ENCODE results near the gene RPL32. TPM values are rescaled to one million over a fixed set of nuclear protein-coding genes. Genes with fewer than 3 reads are reported as not detected.

RPL32 gene
- total RNA-seq, 1 experiment from 2014 or later: 1,643 TPM

DNA sequence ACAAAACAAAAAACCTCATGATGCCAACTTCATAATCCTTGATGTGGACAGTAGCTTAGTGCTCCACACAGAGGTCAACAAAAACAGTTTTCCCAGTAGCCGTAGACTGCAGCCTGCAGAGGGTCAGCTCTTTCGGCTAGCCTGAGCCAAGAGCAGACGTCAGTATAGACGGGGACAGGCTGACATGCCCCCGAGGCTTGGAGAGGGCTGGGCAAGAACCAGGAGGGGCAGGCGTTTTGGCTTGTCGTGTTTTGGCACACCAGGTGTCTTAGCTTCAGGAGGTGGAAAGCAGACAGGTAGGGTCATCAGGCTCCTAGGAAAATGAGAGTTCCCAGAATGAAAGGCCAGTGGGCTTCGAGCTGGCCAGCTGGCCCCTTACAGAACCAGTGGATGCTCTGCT, 23.1 kb downstream of the RPL32 start:
- ChIA-PET CTCF (interaction anchor here (1.1 to 1.8 kb wide), 4 partner anchors 8 to 23 kb away, joined by 3 to 6 read pairs (median 4); partner anchors contain the start of gene RPL32), POLR2A (no interaction called here)
- ATAC-seq (no peak), DNase-seq (ENCODE audit: low spot score) (no peak)
- H3K27ac Mint-ChIP-seq: no peak overlapping the region
- H3K9me3 Mint-ChIP-seq: no peaks in the 10 kb centered on the region
- H3K27me3 Mint-ChIP-seq (ENCODE audit: low read depth): no peaks in the 10 kb centered on the region
- TF ChIP-seq, protein P1, sequence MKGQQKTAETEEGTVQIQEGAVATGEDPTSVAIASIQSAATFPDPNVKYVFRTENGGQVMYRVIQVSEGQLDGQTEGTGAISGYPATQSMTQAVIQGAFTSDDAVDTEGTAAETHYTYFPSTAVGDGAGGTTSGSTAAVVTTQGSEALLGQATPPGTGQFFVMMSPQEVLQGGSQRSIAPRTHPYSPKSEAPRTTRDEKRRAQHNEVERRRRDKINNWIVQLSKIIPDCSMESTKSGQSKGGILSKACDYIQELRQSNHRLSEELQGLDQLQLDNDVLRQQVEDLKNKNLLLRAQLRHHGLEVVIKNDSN (CRISPR knock-in tag; IDR thresholded peaks at IDR 0.05): no peak
- TF ChIP-seq CBFB (CRISPR knock-in tag; IDR thresholded peaks at IDR 0.05; ENCODE audit: low read depth): no peak
- TF ChIP-seq, protein P2, sequence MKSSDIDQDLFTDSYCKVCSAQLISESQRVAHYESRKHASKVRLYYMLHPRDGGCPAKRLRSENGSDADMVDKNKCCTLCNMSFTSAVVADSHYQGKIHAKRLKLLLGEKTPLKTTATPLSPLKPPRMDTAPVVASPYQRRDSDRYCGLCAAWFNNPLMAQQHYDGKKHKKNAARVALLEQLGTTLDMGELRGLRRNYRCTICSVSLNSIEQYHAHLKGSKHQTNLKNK (CRISPR knock-in tag; IDR thresholded peaks at IDR 0.05): no peak
- no peak for TF ChIP-seq FOXJ3 (CRISPR knock-in tag; IDR thresholded peaks at IDR 0.05; ENCODE audit: borderline replicate concordance)
- TF ChIP-seq ZNF219 (CRISPR knock-in tag; IDR thresholded peaks at IDR 0.05; ENCODE audit: borderline replicate concordance): no peak
- TF ChIP-seq RELA (CRISPR knock-in tag; IDR thresholded peaks at IDR 0.05; ENCODE audit: borderline replicate concordance): no peak
- no peak for TF ChIP-seq HMGA2 (CRISPR knock-in tag; IDR thresholded peaks at IDR 0.05)
- no peak for TF ChIP-seq MYBL2 (CRISPR knock-in tag; IDR thresholded peaks at IDR 0.05)
- H3K4me3 Mint-ChIP-seq: no peak overlapping the region
- H3K36me3 Mint-ChIP-seq: no peaks in the 10 kb centered on the region
- peaks cover 8% of the 10 kb centered on the region for H3K4me1 Mint-ChIP-seq

DNA sequence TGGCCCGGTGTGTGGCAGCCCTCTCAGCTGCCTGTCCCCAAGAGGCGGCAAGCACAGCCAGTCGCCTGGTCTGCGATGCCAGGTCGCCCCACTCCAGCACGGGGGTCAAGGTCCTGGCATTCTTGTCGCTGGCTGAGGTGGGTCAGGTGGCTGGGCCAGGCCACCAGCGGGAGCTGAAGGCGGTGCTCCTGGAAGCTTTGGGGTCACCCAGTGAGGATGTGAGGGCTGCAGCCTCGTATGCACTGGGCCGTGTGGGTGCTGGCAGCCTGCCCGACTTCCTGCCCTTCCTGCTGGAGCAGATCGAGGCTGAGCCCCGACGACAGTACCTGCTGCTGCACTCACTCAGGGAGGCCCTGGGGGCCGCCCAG, 24.0 kb downstream of the RPL32 start:
- Mint-ChIP-seq H3K27me3 (ENCODE audit: low read depth) (no peaks in the 10 kb centered on the region), H3K9me3 (no peaks in the 10 kb centered on the region), H3K4me1 (peaks cover 8% of the 10 kb centered on the region), H3K36me3 (no peaks in the 10 kb centered on the region), H3K27ac (no peak overlapping the region), H3K4me3 (no peak overlapping the region)
- ATAC-seq (no peak), DNase-seq (ENCODE audit: low spot score) (no peak)
- CTCF ChIA-PET: interaction anchor here (1.2 kb wide), 1 partner anchor 13 kb away, joined by 3 read pairs; no protein-coding TSS in a partner anchor
- POLR2A ChIA-PET: no interaction called here
- TF ChIP-seq, protein P3, sequence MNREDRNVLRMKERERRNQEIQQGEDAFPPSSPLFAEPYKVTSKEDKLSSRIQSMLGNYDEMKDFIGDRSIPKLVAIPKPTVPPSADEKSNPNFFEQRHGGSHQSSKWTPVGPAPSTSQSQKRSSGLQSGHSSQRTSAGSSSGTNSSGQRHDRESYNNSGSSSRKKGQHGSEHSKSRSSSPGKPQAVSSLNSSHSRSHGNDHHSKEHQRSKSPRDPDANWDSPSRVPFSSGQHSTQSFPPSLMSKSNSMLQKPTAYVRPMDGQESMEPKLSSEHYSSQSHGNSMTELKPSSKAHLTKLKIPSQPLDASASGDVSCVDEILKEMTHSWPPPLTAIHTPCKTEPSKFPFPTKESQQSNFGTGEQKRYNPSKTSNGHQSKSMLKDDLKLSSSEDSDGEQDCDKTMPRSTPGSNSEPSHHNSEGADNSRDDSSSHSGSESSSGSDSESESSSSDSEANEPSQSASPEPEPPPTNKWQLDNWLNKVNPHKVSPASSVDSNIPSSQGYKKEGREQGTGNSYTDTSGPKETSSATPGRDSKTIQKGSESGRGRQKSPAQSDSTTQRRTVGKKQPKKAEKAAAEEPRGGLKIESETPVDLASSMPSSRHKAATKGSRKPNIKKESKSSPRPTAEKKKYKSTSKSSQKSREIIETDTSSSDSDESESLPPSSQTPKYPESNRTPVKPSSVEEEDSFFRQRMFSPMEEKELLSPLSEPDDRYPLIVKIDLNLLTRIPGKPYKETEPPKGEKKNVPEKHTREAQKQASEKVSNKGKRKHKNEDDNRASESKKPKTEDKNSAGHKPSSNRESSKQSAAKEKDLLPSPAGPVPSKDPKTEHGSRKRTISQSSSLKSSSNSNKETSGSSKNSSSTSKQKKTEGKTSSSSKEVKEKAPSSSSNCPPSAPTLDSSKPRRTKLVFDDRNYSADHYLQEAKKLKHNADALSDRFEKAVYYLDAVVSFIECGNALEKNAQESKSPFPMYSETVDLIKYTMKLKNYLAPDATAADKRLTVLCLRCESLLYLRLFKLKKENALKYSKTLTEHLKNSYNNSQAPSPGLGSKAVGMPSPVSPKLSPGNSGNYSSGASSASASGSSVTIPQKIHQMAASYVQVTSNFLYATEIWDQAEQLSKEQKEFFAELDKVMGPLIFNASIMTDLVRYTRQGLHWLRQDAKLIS (CRISPR knock-in tag; IDR thresholded peaks at IDR 0.05; ENCODE audit: borderline replicate concordance): no peak
- TF ChIP-seq RELA (CRISPR knock-in tag; IDR thresholded peaks at IDR 0.05; ENCODE audit: borderline replicate concordance): no peak
- TF ChIP-seq, protein P4, sequence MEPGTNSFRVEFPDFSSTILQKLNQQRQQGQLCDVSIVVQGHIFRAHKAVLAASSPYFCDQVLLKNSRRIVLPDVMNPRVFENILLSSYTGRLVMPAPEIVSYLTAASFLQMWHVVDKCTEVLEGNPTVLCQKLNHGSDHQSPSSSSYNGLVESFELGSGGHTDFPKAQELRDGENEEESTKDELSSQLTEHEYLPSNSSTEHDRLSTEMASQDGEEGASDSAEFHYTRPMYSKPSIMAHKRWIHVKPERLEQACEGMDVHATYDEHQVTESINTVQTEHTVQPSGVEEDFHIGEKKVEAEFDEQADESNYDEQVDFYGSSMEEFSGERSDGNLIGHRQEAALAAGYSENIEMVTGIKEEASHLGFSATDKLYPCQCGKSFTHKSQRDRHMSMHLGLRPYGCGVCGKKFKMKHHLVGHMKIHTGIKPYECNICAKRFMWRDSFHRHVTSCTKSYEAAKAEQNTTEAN (CRISPR knock-in tag; IDR thresholded peaks at IDR 0.05): no peak
- no peak for TF ChIP-seq MYBL2 (CRISPR knock-in tag; IDR thresholded peaks at IDR 0.05)
- no peak for TF ChIP-seq ETV6 (CRISPR knock-in tag; IDR thresholded peaks at IDR 0.05)
- TF ChIP-seq, protein P5, sequence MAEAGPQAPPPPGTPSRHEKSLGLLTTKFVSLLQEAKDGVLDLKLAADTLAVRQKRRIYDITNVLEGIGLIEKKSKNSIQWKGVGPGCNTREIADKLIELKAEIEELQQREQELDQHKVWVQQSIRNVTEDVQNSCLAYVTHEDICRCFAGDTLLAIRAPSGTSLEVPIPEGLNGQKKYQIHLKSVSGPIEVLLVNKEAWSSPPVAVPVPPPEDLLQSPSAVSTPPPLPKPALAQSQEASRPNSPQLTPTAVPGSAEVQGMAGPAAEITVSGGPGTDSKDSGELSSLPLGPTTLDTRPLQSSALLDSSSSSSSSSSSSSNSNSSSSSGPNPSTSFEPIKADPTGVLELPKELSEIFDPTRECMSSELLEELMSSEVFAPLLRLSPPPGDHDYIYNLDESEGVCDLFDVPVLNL (CRISPR knock-in tag; IDR thresholded peaks at IDR 0.05; ENCODE audit: borderline replicate concordance, low read depth): no peak
- TF ChIP-seq, protein P6, sequence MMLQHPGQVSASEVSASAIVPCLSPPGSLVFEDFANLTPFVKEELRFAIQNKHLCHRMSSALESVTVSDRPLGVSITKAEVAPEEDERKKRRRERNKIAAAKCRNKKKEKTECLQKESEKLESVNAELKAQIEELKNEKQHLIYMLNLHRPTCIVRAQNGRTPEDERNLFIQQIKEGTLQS (CRISPR knock-in tag; conservative IDR thresholded peaks at IDR 0.05): no peak
- TF ChIP-seq, protein P7, sequence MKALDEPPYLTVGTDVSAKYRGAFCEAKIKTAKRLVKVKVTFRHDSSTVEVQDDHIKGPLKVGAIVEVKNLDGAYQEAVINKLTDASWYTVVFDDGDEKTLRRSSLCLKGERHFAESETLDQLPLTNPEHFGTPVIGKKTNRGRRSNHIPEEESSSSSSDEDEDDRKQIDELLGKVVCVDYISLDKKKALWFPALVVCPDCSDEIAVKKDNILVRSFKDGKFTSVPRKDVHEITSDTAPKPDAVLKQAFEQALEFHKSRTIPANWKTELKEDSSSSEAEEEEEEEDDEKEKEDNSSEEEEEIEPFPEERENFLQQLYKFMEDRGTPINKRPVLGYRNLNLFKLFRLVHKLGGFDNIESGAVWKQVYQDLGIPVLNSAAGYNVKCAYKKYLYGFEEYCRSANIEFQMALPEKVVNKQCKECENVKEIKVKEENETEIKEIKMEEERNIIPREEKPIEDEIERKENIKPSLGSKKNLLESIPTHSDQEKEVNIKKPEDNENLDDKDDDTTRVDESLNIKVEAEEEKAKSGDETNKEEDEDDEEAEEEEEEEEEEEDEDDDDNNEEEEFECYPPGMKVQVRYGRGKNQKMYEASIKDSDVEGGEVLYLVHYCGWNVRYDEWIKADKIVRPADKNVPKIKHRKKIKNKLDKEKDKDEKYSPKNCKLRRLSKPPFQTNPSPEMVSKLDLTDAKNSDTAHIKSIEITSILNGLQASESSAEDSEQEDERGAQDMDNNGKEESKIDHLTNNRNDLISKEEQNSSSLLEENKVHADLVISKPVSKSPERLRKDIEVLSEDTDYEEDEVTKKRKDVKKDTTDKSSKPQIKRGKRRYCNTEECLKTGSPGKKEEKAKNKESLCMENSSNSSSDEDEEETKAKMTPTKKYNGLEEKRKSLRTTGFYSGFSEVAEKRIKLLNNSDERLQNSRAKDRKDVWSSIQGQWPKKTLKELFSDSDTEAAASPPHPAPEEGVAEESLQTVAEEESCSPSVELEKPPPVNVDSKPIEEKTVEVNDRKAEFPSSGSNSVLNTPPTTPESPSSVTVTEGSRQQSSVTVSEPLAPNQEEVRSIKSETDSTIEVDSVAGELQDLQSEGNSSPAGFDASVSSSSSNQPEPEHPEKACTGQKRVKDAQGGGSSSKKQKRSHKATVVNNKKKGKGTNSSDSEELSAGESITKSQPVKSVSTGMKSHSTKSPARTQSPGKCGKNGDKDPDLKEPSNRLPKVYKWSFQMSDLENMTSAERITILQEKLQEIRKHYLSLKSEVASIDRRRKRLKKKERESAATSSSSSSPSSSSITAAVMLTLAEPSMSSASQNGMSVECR (CRISPR knock-in tag; IDR thresholded peaks at IDR 0.05; ENCODE audit: borderline replicate concordance): no peak
- TF ChIP-seq, protein P8, sequence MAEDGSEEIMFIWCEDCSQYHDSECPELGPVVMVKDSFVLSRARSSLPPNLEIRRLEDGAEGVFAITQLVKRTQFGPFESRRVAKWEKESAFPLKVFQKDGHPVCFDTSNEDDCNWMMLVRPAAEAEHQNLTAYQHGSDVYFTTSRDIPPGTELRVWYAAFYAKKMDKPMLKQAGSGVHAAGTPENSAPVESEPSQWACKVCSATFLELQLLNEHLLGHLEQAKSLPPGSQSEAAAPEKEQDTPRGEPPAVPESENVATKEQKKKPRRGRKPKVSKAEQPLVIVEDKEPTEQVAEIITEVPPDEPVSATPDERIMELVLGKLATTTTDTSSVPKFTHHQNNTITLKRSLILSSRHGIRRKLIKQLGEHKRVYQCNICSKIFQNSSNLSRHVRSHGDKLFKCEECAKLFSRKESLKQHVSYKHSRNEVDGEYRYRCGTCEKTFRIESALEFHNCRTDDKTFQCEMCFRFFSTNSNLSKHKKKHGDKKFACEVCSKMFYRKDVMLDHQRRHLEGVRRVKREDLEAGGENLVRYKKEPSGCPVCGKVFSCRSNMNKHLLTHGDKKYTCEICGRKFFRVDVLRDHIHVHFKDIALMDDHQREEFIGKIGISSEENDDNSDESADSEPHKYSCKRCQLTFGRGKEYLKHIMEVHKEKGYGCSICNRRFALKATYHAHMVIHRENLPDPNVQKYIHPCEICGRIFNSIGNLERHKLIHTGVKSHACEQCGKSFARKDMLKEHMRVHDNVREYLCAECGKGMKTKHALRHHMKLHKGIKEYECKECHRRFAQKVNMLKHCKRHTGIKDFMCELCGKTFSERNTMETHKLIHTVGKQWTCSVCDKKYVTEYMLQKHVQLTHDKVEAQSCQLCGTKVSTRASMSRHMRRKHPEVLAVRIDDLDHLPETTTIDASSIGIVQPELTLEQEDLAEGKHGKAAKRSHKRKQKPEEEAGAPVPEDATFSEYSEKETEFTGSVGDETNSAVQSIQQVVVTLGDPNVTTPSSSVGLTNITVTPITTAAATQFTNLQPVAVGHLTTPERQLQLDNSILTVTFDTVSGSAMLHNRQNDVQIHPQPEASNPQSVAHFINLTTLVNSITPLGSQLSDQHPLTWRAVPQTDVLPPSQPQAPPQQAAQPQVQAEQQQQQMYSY (CRISPR knock-in tag; IDR thresholded peaks at IDR 0.05): no peak
- TF ChIP-seq EMX1 (CRISPR knock-in tag; IDR thresholded peaks at IDR 0.05): no peak
- TF ChIP-seq ZNF423 (CRISPR knock-in tag; IDR thresholded peaks at IDR 0.05): no peak
